CD1c-positive myeloid dendritic cell (primary cell): ENCODE data around the gene EIF4E1B.

ENCODE experiments used
- DNase-seq: peaks from one replicate; pipeline ENCODE4 v3.0.0-alpha.2; 2016; ENCODE audit errors: extremely low spot score

Gene EIF4E1B

GRCh38 chr5:176690911-176691310 lies 60.4 kb downstream of the EIF4E1B start:
- no peak for DNase-seq

GRCh38 chr5:176691524-176691923 lies 61.0 kb downstream of the EIF4E1B start:
- DNase-seq, result no peak

GRCh38 chr5:176692326-176692725 lies 61.9 kb downstream of the EIF4E1B start:
- no peak for DNase-seq

GRCh38 chr5:176692839-176693476 lies 62.5 kb downstream of the EIF4E1B start:
- DNase-seq, result no peak

- DNase-seq, result peak; percentile 81
Measured at GRCh38 chr5:176693477-176693851, 63.0 kb downstream of the EIF4E1B start.

GRCh38 chr5:176694146-176694545 lies 63.7 kb downstream of the EIF4E1B start:
- DNase-seq, result no peak

- DNase-seq, result no peak
Measured at GRCh38 chr5:176694631-176695030, 64.2 kb downstream of the EIF4E1B start.

GRCh38 chr5:176695073-176695472 lies 64.6 kb downstream of the EIF4E1B start:
- DNase-seq, result no peak
